Measurements from ENCODE around the gene ZNF70.

Gene ZNF70

GRCh38 chr22:23779083-23779482 is 28.2 kb upstream of the ZNF70 start:
- no peak for DNase-seq (ENCODE audit: low spot score)

GRCh38 chr22:23778577-23778900 is 27.6 kb upstream of the ZNF70 start:
- DNase-seq (ENCODE audit: low spot score): no peak

- no peak for DNase-seq (ENCODE audit: low spot score)
Observed at GRCh38 chr22:23777776-23778576, 27.1 kb upstream of the ZNF70 start.

DNA sequence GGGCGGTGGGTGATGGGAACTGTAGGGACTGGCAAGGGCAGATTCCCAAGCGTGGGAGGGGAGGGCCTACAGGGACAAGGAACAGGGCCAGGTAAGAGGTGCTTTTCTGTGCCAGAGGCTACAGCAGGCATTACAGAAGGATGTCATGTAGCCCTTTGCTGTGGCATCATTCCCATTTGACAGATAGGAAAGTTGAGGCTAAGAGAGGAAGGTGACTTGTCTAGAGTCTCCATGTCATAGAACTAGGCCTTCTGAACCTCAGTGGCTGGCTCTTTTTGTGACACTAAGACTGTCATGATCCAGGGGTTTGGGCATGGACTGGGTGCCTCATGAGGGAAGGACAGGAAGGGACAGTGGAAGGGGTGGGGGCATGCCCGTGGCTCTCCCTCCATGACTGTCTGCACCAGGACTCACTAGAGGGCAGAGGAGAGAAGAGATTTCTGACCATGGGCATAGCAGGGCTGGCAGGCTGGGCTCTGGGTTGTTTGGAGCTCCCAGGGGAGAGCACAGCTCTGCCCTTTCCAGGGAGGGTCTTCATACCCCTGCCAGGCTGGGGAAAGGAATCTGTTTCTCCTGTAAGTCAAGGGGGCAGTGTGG is 25.0 kb upstream of the ZNF70 start:
- no peak for DNase-seq (ENCODE audit: low spot score)

GRCh38 chr22:23774922-23775436 is 24.1 kb upstream of the ZNF70 start:
- DNase-seq (ENCODE audit: low spot score): no peak

DNA sequence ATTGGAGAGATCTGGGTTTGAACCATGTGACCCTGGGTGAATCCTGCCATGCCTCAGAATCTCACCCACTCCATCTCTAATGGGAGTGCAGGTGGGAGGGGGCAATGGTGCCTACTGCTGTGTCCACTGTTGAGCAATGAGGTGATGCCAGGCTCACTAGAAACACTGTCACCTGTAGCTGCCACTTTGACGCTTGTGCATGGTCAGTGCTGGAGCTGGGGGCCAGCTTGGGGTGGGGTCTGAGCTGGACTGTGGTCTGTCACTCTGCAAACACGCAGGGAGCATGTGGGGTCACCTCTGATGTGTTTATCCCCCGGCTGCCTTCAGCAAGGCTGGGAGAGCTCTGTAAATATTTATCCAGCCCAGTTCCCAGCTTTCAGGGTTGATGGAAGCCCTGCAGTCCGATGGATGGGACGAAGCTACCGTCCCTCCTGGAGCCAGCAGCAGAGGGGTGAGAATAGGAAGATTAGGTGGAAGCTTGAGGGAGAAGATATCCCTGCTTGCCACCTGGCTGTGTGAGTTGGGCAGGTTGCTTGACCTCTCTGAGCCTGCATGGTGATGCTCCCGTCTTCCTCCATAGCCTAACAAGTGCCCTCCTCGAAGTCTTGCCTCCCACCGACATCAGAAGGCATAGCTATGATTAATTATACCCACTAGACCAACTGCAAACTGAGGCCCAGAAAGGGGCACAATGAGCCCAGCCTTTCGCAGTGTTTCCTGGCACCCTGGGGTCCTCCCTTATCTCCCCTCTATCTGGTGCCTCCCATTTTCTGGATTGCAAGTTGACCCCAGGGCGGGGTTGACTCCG is 23.4 kb upstream of the ZNF70 start:
- DNase-seq (ENCODE audit: low spot score): no peak

DNA sequence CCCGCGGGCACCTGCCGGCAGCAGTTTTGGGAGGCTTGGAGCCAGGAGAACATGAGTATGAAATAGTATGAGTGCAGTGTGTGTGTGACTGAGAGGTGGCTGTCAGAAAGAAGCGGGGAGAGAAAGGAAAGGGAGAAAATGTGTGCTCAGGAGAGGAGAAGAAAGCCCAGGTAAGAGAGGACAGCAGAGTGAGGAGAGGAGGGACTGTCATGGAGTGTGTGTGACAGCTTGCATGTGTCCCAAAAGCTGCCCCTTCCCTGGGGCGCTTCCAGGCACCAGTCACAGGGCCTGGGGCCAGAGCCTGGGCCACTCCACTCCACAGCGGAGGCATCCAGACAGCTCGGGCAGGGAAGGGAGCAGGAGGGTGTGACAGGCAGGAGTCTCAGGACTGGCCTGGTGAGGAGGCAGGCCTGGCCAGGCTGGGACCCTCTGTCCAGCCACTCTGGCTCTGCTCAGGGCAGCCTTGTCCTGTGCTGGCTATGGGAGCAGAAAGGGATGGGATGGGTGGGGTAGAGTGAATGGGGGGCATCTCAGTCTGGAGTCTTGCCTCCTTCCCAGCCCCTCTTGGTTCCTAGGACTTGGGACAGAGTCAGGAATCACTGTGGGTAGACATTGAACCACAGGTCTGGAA is 22.7 kb upstream of the ZNF70 start:
- DNase-seq (ENCODE audit: low spot score): no peak

DNA sequence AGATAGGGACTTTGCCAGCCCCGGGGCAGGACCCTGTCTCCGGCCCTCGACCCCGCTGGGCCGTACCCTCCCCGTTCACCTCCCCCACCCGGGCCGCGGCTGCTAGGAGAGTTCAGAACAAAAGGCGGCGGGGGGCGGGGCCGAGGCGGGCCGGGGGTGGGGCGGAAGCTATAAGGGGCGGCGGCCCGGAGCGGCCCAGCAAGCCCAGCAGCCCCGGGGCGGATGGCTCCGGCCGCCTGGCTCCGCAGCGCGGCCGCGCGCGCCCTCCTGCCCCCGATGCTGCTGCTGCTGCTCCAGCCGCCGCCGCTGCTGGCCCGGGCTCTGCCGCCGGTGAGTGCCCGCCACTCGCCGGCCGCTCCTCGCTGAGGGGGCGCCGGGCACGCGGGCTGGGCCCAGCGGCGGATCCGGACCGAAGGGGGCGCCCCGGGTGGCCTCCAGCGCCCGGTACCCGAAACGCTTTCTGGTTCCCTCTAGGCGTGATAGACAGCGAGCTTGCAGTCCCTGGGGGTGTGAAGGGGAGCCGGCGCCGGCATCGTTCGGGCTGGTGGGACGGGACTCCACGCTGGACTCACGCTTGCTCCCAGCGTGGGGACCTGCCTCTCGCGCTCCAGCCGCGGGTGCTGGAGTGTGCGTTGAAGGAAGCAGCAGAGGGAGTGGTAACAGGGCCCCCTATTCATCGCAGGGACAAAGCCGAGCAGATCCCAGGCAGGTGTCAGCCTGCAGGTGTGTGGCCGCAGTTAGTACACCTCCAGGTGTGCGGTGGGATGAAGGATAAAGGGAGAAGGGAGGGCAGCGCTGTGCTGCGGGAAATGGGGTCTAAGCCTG is 21.9 kb upstream of the ZNF70 start, which contains the start of gene MMP11:
Gene MMP11 (plus strand): TSS at position 201 of the 825 bp plus-strand sequence. CDS start 22 bp downstream, at position 223.
- DNase-seq (ENCODE audit: low spot score): peak; percentile 52

DNA sequence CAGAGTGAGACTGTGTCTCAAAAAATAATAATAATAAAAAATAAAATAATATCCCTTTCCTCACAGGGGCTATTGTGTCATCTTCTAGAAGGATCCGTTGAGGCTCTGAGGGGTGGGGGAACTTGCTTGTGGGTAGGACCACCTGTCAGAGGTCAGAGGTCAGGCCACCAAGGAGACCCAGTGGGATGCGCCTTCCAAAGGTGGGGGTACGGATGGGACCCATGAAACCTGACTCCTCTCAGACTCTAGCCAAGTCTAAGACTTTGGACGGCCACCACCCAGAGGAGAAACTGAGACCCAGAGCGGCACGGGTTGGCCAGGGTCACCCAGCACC is 21.4 kb upstream of the ZNF70 start:
- DNase-seq (ENCODE audit: low spot score): no peak

GRCh38 chr22:23769321-23769965 is 18.5 kb upstream of the ZNF70 start:
- DNase-seq (ENCODE audit: low spot score): peak; percentile 79

- DNase-seq (ENCODE audit: low spot score): peak; percentile 87
Observed at GRCh38 chr22:23767673-23768548, 17.0 kb upstream of the ZNF70 start, which contains the start of gene CHCHD10. Gene CHCHD10 (minus strand): TSS chr22:23767972. CDS start chr22:23767874, 98 bp downstream.

DNA sequence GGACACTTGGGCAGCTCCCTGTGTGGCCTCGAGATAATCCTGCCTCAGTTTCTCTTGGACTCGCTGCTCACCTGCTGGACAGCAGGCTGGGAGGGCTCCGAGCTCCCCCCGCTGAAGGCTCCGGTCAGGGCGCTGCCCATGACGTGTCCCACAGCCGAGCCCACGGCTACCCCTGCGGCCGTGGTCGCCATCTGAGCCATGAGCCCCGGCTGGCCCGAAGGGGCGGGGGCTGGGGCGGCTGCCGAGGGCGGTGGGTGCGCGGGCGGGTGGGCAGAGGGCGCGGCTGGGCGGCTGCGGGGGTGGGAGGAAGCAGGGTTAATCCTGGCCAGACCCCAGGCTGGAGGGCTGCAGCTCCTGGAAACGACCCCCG is 16.4 kb upstream of the ZNF70 start:
- no peak for DNase-seq (ENCODE audit: low spot score)

DNA sequence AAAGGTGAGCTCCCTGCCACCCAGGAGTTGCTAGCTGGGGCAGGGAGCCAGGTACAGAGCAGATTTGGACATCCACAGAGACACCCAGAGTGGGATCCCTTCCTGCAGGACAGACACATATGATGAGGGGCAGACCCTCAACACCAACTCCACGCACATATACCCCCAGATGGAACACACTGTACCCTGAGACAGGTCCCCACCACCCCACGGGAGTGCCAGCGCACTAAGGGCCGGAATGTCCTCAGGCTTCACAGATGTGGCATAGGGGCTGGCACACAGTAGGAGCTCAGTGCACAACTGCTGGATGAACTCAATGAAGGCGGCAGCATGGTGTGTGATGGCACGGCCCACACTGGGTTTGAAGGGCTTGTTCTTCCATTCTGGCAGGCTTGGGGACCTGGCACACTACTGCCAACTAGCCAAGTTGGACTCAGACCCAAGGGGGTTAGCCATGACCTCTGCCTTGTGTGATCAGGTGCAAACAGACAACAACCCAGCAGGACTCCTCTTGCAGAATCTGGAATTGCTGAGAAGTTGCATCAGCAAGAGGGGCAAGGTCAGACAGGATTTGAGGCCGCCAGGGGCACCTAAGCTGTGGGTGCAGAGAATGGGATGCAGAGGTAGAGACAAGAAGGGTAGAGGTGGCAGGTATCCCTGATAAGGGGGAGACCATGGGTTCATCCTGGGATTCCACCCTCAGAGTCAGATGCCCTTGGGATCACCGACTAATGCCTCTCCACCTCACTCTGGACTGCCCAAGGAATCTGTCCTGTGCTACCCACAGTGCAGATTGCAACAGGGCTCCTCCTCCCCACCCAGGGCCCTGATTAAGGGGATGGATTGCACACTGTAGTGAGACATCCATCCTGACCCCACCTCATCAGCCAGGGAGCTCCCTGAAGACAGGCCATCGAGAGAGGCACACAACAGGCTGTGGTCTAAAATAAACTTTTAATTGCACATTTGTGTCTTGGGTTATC is 14.3 kb upstream of the ZNF70 start:
- DNase-seq (ENCODE audit: low spot score): no peak

DNA sequence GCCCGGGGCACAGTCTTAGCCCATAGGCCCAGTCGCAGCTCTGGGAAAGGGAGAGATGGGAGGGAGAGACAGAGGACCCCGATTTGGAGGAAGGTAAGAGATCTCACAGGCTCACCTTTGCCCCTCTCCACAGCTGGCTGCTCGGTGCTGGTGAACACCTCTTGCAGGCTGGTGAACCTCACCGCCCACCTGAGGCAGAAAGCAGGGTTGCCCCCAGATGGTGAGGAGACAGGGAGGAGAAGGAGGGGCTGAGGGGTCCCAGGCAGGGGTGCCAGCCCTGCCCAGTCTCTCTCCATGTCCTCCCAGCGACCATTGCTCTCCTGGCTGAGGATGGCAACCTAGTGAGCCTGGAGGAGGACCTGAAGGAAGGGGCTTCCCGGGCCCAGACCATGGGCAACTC is 13.0 kb upstream of the ZNF70 start:
- DNase-seq (ENCODE audit: low spot score): no peak

- peak; percentile 37 for DNase-seq (ENCODE audit: low spot score)
Observed at GRCh38 chr22:23763579-23763945, 12.7 kb upstream of the ZNF70 start.

- DNase-seq (ENCODE audit: low spot score): no peak
Observed at GRCh38 chr22:23762842-23763578, 12.1 kb upstream of the ZNF70 start, which contains the start of gene C22orf15. Gene C22orf15 (plus strand): TSS chr22:23762990. CDS start chr22:23763307, 317 bp downstream.

- no peak for DNase-seq (ENCODE audit: low spot score)
Observed at GRCh38 chr22:23760056-23760455, 9.1 kb upstream of the ZNF70 start.

GRCh38 chr22:23759566-23759965 is 8.7 kb upstream of the ZNF70 start:
- no peak for DNase-seq (ENCODE audit: low spot score)
